Activated CD4-positive, CD25-positive, alpha-beta regulatory T cell treated with anti-CD3 and anti-CD28 coated beads, Interleukin-2, amount 50 U/mL, for 24 hours (primary cell): ENCODE data around the gene C22orf23.

Experiments
- ATAC-seq, 2 donors: fragments of 150-1000 bp; cut with Tn5 transposase; one replicate each; pipeline ENCODE4 v1.10.0; 2021; ENCODE audit warnings: mild to moderate bottlenecking in 1 of 2, moderate library complexity in 1 of 2

Gene C22orf23

GRCh38 chr22:37896939-37897338 is 56.5 kb downstream of the C22orf23 start:
- no peak for ATAC-seq

- peak; percentile 70 to 73 for ATAC-seq
These were observed 57.2 kb downstream of the C22orf23 start for GRCh38 chr22:37896181-37896592.

- no peak for ATAC-seq
These were observed 58.3 kb downstream of the C22orf23 start for GRCh38 chr22:37894939-37895670.

GRCh38 chr22:37893583-37893983 is 59.8 kb downstream of the C22orf23 start:
- no peak for ATAC-seq
